ENCODE data around the gene HSPA12B. TPM values are rescaled to one million over a fixed set of nuclear protein-coding genes. Genes with fewer than 3 reads are reported as not detected.

Gene HSPA12B
- total RNA-seq, 1 experiment from 2014 or later, result 6.3 TPM

DNA sequence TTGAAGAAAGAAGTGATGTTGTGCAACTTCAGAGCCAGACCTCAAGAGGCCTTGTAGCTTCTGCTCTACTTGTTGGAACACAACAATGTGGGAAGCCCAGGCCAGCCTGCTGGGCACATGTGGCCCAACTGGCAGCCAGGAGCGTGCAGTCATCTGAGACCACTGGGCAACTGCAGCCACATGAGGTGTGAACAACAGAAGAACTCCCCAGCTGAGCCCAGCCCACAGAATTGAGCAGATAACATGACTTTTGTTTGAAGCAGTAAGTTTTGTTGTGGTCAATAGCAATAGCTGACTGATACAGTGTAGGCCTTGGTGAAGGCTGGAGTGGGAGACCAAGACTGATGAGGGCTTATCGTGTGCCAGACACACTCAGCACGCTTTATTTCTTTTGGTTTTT is 42.1 kb upstream of the HSPA12B start:
- DNase-seq (ENCODE audit: low spot score), result no peak
- Mint-ChIP-seq H3K27me3 (ENCODE audit: low read depth) (no peaks in the 10 kb centered on the region), H3K27ac (no peak overlapping the region), H3K4me1 (peaks cover 11% of the 10 kb centered on the region), H3K9me3 (peaks cover 4% of the 10 kb centered on the region; the same call in 1 of the 2 replicates), H3K36me3 (no peaks in the 10 kb centered on the region), H3K4me3 (no peak overlapping the region)
- ChIA-PET POLR2A (interaction anchor here (0.7 kb wide), 1 partner anchor 332 kb away, joined by 7 read pairs; no protein-coding TSS in a partner anchor), CTCF (interaction anchor here (1.0 to 3.1 kb wide), 3 partner anchors 10 to 20 kb away, joined by 3 to 15 read pairs (median 7); no protein-coding TSS in a partner anchor)
- no peak for ATAC-seq
- TF ChIP-seq TEAD4 (CRISPR knock-in tag; IDR thresholded peaks at IDR 0.05) (no peak), ZBTB21 (CRISPR knock-in tag; IDR thresholded peaks at IDR 0.05; ENCODE audit: borderline replicate concordance) (no peak), ZNF219 (CRISPR knock-in tag; IDR thresholded peaks at IDR 0.05; ENCODE audit: borderline replicate concordance) (no peak), NFATC4 (CRISPR knock-in tag; IDR thresholded peaks at IDR 0.05) (no peak), ELF4 (CRISPR knock-in tag; IDR thresholded peaks at IDR 0.05; ENCODE audit: low read depth) (no peak), ZNF416 (CRISPR knock-in tag; IDR thresholded peaks at IDR 0.05) (no peak), TP53 (CRISPR knock-in tag; IDR thresholded peaks at IDR 0.05) (no peak), ESRRA (CRISPR knock-in tag; IDR thresholded peaks at IDR 0.05; ENCODE audit: borderline replicate concordance) (no peak), JUN (CRISPR knock-in tag; IDR thresholded peaks at IDR 0.05) (no peak), TEAD1 (CRISPR knock-in tag; IDR thresholded peaks at IDR 0.05) (no peak), RELA (CRISPR knock-in tag; IDR thresholded peaks at IDR 0.05; ENCODE audit: borderline replicate concordance) (no peak), RORB (CRISPR knock-in tag; IDR thresholded peaks at IDR 0.05) (no peak)
- TF ChIP-seq, protein P1, sequence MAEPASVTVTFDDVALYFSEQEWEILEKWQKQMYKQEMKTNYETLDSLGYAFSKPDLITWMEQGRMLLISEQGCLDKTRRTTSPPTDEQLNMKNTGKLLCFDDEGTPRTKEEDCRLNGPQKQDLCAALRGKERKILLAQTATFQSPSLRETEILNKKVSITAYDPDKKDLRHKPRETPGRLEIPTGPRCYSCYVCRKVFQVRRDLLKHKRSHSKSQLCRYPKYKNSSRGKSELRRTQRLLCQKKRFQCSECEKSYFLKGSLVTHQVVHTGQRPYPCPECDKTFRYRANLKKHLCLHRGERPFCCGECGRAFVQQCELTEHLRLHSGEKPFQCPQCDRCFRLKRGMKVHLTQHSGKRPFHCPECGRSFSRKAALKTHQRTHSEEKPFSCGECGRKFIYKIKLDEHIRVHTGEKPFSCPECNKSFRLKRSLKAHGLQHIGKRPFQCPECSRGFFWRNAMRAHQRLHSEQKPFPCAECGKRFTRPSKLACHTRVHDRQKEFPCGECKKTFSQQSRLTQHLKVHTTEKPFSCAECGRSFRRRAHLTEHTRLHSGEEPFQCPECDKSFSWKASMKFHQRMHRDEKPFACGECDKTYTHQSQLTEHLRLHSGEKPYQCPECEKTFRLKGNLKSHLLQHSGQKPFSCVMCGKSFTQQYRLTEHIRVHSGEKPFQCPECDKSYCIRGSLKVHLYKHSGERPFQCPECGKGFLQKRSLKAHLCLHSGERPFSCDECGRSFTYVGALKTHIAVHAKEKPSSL (CRISPR knock-in tag; conservative IDR thresholded peaks at IDR 0.05), result no peak
- TF ChIP-seq, protein P2, sequence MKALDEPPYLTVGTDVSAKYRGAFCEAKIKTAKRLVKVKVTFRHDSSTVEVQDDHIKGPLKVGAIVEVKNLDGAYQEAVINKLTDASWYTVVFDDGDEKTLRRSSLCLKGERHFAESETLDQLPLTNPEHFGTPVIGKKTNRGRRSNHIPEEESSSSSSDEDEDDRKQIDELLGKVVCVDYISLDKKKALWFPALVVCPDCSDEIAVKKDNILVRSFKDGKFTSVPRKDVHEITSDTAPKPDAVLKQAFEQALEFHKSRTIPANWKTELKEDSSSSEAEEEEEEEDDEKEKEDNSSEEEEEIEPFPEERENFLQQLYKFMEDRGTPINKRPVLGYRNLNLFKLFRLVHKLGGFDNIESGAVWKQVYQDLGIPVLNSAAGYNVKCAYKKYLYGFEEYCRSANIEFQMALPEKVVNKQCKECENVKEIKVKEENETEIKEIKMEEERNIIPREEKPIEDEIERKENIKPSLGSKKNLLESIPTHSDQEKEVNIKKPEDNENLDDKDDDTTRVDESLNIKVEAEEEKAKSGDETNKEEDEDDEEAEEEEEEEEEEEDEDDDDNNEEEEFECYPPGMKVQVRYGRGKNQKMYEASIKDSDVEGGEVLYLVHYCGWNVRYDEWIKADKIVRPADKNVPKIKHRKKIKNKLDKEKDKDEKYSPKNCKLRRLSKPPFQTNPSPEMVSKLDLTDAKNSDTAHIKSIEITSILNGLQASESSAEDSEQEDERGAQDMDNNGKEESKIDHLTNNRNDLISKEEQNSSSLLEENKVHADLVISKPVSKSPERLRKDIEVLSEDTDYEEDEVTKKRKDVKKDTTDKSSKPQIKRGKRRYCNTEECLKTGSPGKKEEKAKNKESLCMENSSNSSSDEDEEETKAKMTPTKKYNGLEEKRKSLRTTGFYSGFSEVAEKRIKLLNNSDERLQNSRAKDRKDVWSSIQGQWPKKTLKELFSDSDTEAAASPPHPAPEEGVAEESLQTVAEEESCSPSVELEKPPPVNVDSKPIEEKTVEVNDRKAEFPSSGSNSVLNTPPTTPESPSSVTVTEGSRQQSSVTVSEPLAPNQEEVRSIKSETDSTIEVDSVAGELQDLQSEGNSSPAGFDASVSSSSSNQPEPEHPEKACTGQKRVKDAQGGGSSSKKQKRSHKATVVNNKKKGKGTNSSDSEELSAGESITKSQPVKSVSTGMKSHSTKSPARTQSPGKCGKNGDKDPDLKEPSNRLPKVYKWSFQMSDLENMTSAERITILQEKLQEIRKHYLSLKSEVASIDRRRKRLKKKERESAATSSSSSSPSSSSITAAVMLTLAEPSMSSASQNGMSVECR (CRISPR knock-in tag; IDR thresholded peaks at IDR 0.05; ENCODE audit: borderline replicate concordance), result no peak
- TF ChIP-seq, protein P3, sequence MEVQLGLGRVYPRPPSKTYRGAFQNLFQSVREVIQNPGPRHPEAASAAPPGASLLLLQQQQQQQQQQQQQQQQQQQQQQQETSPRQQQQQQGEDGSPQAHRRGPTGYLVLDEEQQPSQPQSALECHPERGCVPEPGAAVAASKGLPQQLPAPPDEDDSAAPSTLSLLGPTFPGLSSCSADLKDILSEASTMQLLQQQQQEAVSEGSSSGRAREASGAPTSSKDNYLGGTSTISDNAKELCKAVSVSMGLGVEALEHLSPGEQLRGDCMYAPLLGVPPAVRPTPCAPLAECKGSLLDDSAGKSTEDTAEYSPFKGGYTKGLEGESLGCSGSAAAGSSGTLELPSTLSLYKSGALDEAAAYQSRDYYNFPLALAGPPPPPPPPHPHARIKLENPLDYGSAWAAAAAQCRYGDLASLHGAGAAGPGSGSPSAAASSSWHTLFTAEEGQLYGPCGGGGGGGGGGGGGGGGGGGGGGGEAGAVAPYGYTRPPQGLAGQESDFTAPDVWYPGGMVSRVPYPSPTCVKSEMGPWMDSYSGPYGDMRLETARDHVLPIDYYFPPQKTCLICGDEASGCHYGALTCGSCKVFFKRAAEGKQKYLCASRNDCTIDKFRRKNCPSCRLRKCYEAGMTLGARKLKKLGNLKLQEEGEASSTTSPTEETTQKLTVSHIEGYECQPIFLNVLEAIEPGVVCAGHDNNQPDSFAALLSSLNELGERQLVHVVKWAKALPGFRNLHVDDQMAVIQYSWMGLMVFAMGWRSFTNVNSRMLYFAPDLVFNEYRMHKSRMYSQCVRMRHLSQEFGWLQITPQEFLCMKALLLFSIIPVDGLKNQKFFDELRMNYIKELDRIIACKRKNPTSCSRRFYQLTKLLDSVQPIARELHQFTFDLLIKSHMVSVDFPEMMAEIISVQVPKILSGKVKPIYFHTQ (CRISPR knock-in tag; IDR thresholded peaks at IDR 0.05), result no peak
- TF ChIP-seq, protein P4, sequence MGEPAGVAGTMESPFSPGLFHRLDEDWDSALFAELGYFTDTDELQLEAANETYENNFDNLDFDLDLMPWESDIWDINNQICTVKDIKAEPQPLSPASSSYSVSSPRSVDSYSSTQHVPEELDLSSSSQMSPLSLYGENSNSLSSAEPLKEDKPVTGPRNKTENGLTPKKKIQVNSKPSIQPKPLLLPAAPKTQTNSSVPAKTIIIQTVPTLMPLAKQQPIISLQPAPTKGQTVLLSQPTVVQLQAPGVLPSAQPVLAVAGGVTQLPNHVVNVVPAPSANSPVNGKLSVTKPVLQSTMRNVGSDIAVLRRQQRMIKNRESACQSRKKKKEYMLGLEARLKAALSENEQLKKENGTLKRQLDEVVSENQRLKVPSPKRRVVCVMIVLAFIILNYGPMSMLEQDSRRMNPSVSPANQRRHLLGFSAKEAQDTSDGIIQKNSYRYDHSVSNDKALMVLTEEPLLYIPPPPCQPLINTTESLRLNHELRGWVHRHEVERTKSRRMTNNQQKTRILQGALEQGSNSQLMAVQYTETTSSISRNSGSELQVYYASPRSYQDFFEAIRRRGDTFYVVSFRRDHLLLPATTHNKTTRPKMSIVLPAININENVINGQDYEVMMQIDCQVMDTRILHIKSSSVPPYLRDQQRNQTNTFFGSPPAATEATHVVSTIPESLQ (CRISPR knock-in tag; IDR thresholded peaks at IDR 0.05), result no peak
- TF ChIP-seq, protein P5, sequence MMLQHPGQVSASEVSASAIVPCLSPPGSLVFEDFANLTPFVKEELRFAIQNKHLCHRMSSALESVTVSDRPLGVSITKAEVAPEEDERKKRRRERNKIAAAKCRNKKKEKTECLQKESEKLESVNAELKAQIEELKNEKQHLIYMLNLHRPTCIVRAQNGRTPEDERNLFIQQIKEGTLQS (CRISPR knock-in tag; conservative IDR thresholded peaks at IDR 0.05), result no peak
- TF ChIP-seq, protein P6, sequence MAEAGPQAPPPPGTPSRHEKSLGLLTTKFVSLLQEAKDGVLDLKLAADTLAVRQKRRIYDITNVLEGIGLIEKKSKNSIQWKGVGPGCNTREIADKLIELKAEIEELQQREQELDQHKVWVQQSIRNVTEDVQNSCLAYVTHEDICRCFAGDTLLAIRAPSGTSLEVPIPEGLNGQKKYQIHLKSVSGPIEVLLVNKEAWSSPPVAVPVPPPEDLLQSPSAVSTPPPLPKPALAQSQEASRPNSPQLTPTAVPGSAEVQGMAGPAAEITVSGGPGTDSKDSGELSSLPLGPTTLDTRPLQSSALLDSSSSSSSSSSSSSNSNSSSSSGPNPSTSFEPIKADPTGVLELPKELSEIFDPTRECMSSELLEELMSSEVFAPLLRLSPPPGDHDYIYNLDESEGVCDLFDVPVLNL (CRISPR knock-in tag; IDR thresholded peaks at IDR 0.05; ENCODE audit: borderline replicate concordance, low read depth), result no peak
- TF ChIP-seq, protein P7, sequence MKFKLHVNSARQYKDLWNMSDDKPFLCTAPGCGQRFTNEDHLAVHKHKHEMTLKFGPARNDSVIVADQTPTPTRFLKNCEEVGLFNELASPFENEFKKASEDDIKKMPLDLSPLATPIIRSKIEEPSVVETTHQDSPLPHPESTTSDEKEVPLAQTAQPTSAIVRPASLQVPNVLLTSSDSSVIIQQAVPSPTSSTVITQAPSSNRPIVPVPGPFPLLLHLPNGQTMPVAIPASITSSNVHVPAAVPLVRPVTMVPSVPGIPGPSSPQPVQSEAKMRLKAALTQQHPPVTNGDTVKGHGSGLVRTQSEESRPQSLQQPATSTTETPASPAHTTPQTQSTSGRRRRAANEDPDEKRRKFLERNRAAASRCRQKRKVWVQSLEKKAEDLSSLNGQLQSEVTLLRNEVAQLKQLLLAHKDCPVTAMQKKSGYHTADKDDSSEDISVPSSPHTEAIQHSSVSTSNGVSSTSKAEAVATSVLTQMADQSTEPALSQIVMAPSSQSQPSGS (CRISPR knock-in tag; IDR thresholded peaks at IDR 0.05; ENCODE audit: borderline replicate concordance, low read depth), result no peak
